ENCODE measurements around the gene ADAP1. TPM values are rescaled to one million over a fixed set of nuclear protein-coding genes. Genes with fewer than 3 reads are reported as not detected.

The ADAP1 gene
- total and polyA plus RNA-seq, 2 of the 13 experiments (the other 11 are each of a cell fraction or from before 2014, with no cell fraction given): 10.5 to 24.6 TPM

- TF ChIP-seq ZNF674 (CRISPR knock-in tag; IDR thresholded peaks at IDR 0.05; ENCODE audit: low read depth) (no peak), BRF2 (CRISPR knock-in tag; IDR thresholded peaks at IDR 0.05) (no peak), ZNF768 (CRISPR knock-in tag; IDR thresholded peaks at IDR 0.05) (peak; percentile 45; the same call in 1 of the 2 replicates), ZNF512 (CRISPR knock-in tag; IDR thresholded peaks at IDR 0.05) (no peak), ZNF710 (CRISPR knock-in tag; IDR thresholded peaks at IDR 0.05; ENCODE audit: borderline replicate concordance) (0 out of 2 replicates have a peak, but pooled peaks have one; percentile 22), PCBP2 (optimal IDR thresholded peaks at IDR 0.05; ENCODE audit: low read depth, low read length, poor library complexity, severe bottlenecking) (no peak), HDAC1 (CRISPR knock-in tag; IDR thresholded peaks at IDR 0.05) (no peak), PPARG (CRISPR knock-in tag; conservative IDR thresholded peaks at IDR 0.05) (no peak), ZFP36L2 (CRISPR knock-in tag; IDR thresholded peaks at IDR 0.05) (no peak), ARNTL (CRISPR knock-in tag; IDR thresholded peaks at IDR 0.05) (no peak; the same call in 1 of the 2 replicates), ZNF562 (CRISPR knock-in tag; IDR thresholded peaks at IDR 0.05; ENCODE audit: borderline replicate concordance) (no peak), ZNF234 (CRISPR knock-in tag; conservative IDR thresholded peaks at IDR 0.05) (no peak), KDM5A (IDR thresholded peaks at IDR 0.05; ENCODE audit: borderline replicate concordance, low read length) (no peak), JDP2 (CRISPR knock-in tag; IDR thresholded peaks at IDR 0.05; ENCODE audit: borderline replicate concordance) (no peak), ZNF704 (CRISPR knock-in tag; IDR thresholded peaks at IDR 0.05; ENCODE audit: borderline replicate concordance) (no peak), ARNT (IDR thresholded peaks at IDR 0.05) (no peak), ZHX1 (CRISPR knock-in tag; IDR thresholded peaks at IDR 0.05; ENCODE audit: low read depth) (0 out of 2 replicates have a peak, but pooled peaks have one; percentile 67), DR1 (CRISPR knock-in tag; IDR thresholded peaks at IDR 0.05) (peak; percentile 68; the same call in 1 of the 2 replicates), ZNF605 (CRISPR knock-in tag; IDR thresholded peaks at IDR 0.05) (peak; percentile 59), ZNF577 (CRISPR knock-in tag; IDR thresholded peaks at IDR 0.05; ENCODE audit: borderline replicate concordance, low read depth) (no peak)
Observed at GRCh38 chr7:983004-983615, 28.6 kb upstream of the ADAP1 start, which contains the start of gene CYP2W1 (continued).
